HCT116 (cell line): ENCODE measurements around the gene ENTR1. TPM values are rescaled to one million over a fixed set of nuclear protein-coding genes. Genes with fewer than 3 reads are reported as not detected.

Source experiments
- total RNA-seq: library from RNA; stranded (reverse); gene quantifications from one replicate; pipeline ENCODE4 v1.2.1, GENCODE V29; 2021; ENCODE audit not compliant: unreplicated experiment

The ENTR1 gene
- total RNA-seq, 1 experiment from 2014 or later: 119 TPM

Other genes with a start within 250 kb of the ENTR1 start
- gene LHX3, start 205.5 kb downstream of the ENTR1 start, total RNA-seq: not detected
- gene QSOX2, start 164.8 kb downstream of the ENTR1 start, total RNA-seq: 34.6 TPM
- 4.6 TPM for gene CCDC187, start 106.5 kb downstream of the ENTR1 start, total RNA-seq
- gene GPSM1, start 83.1 kb downstream of the ENTR1 start, total RNA-seq: 26.4 TPM
- gene DNLZ, start 46.9 kb downstream of the ENTR1 start, total RNA-seq: 21.9 TPM
- gene CARD9, start 36.9 kb downstream of the ENTR1 start, total RNA-seq: 1.2 TPM
- 20.4 TPM for gene SNAPC4, start 10.4 kb downstream of the ENTR1 start, total RNA-seq
- gene PMPCA, start within 50 bp of the ENTR1 start, total RNA-seq: 116 TPM
- gene INPP5E, start 29.2 kb upstream of the ENTR1 start, total RNA-seq: 23.8 TPM
- 49.8 TPM for gene SEC16A, start 72.4 kb upstream of the ENTR1 start, total RNA-seq
- gene NOTCH1, start 135.4 kb upstream of the ENTR1 start, total RNA-seq: 36.2 TPM